Liver (tissue), 9 donors: ENCODE measurements around the gene TP53. TPM values are rescaled to one million over a fixed set of nuclear protein-coding genes. Genes with fewer than 3 reads are reported as not detected.

ENCODE experiments used
- DNase-seq: peaks from one replicate; pipeline ENCODE4 v3.0.0-alpha.2; 2017; ENCODE audit warnings: low spot score
- H3K27ac ChIP-seq, 2 donors: one replicate each; pipeline ENCODE4 v1.7.0; 2013; ENCODE audit warnings: inconsistent platforms in 2 of 2, low read length in 2 of 2, control low read depth in 1 of 2, low read depth in 1 of 2, mild to moderate bottlenecking in 1 of 2
- H3K27me3 ChIP-seq, 4 donors: one replicate each; pipeline versions ENCODE4 v1.6.1 to v1.7.0; 2013; ENCODE audit warnings: low read length in 3 of 4, inconsistent platforms in 1 of 4, mild to moderate bottlenecking in 1 of 4, moderate library complexity in 1 of 4; ENCODE audit not compliant: control insufficient read depth in 4 of 4, insufficient read depth in 4 of 4
- H3K36me3 ChIP-seq, 4 donors: one replicate each; pipeline versions ENCODE4 v1.6.1 to v1.7.0; 2013; ENCODE audit warnings: low read length in 3 of 4, mild to moderate bottlenecking in 3 of 4, low read depth in 1 of 4, moderate library complexity in 1 of 4; ENCODE audit not compliant: control insufficient read depth in 4 of 4, insufficient read depth in 3 of 4
- H3K4me1 ChIP-seq, 4 donors: one replicate each; pipeline versions ENCODE4 v1.6.1 to v1.7.0; 2013; ENCODE audit warnings: low read length in 3 of 4, mild to moderate bottlenecking in 3 of 4, moderate library complexity in 1 of 4; ENCODE audit not compliant: control insufficient read depth in 4 of 4, insufficient read depth in 4 of 4
- H3K4me3 ChIP-seq, 3 donors: one replicate each; pipeline versions ENCODE4 v1.6.1 to v1.7.0; 2013; ENCODE audit warnings: low read length in 3 of 3, control low read depth in 1 of 3, low read depth in 1 of 3, mild to moderate bottlenecking in 1 of 3
- H3K9ac ChIP-seq, 2 donors: one replicate each; pipeline ENCODE4 v1.7.0; 2013; ENCODE audit warnings: low read length in 2 of 2, mild to moderate bottlenecking in 2 of 2, moderate library complexity in 2 of 2, control low read depth in 1 of 2, low read depth in 1 of 2
- H3K9me3 ChIP-seq, 4 donors: one replicate each; pipeline versions ENCODE4 v1.6.1 to v1.7.0; 2013; ENCODE audit warnings: low read length in 3 of 4; ENCODE audit not compliant: control insufficient read depth in 4 of 4
- ATF3 ChIP-seq: IDR thresholded peaks from 2 replicates; pipeline ENCODE4 v1.6.1; 2016; ENCODE audit warnings: antibody characterized with exemption
- EGR1 ChIP-seq, 2 donors: IDR thresholded peaks; 2 replicates each; pipeline ENCODE4 v1.6.1; 2016 to 2018; ENCODE audit warnings: antibody characterized with exemption in 2 of 2, low read depth in 2 of 2
- FOXA1 ChIP-seq: IDR thresholded peaks from 2 replicates; pipeline ENCODE4 v1.6.1; 2016; ENCODE audit warnings: antibody characterized with exemption
- FOXA2 ChIP-seq: IDR thresholded peaks from 2 replicates; pipeline ENCODE4 v1.6.1; 2016; ENCODE audit warnings: antibody characterized with exemption
- GABPA ChIP-seq, 2 donors: IDR thresholded peaks in 1 of 2; conservative IDR thresholded peaks in 1 of 2; 2 replicates each; pipeline ENCODE4 v1.6.1; 2016; ENCODE audit warnings: antibody characterized with exemption in 2 of 2, mild to moderate bottlenecking in 1 of 2, moderate library complexity in 1 of 2
- HNF4A ChIP-seq, 2 donors: conservative IDR thresholded peaks; 2 replicates each; pipeline ENCODE4 v1.6.1; 2016; ENCODE audit warnings: antibody characterized with exemption in 2 of 2, mild to moderate bottlenecking in 2 of 2
- HNF4G ChIP-seq: IDR thresholded peaks from 2 replicates; pipeline ENCODE4 v1.6.1; 2016; ENCODE audit warnings: antibody characterized with exemption
- JUND ChIP-seq, 2 donors: IDR thresholded peaks; 2 replicates each; pipeline ENCODE4 v1.6.1; 2016; ENCODE audit warnings: antibody characterized with exemption in 2 of 2
- NR2F2 ChIP-seq: IDR thresholded peaks from 2 replicates; pipeline ENCODE4 v1.6.1; 2016; ENCODE audit warnings: antibody characterized with exemption
- RAD21 ChIP-seq, 2 donors: IDR thresholded peaks; 2 replicates each; pipeline ENCODE4 v1.6.1; 2016; ENCODE audit warnings: antibody characterized with exemption in 2 of 2, mild to moderate bottlenecking in 2 of 2
- REST ChIP-seq: IDR thresholded peaks from 2 replicates; pipeline ENCODE4 v1.6.1; 2016; ENCODE audit warnings: antibody characterized with exemption, mild to moderate bottlenecking
- RXRA ChIP-seq, 2 donors: IDR thresholded peaks; 2 replicates each; pipeline ENCODE4 v1.6.1; 2017 to 2018; ENCODE audit warnings: antibody characterized with exemption in 2 of 2, mild to moderate bottlenecking in 1 of 2
- SP1 ChIP-seq: IDR thresholded peaks from 2 replicates; pipeline ENCODE4 v1.6.1; 2018; ENCODE audit warnings: antibody characterized with exemption, mild to moderate bottlenecking
- TAF1 ChIP-seq: conservative IDR thresholded peaks from 2 replicates; pipeline ENCODE4 v1.6.1; 2016; ENCODE audit warnings: antibody characterized with exemption, mild to moderate bottlenecking
- YY1 ChIP-seq: IDR thresholded peaks from 2 replicates; pipeline ENCODE4 v1.6.1; 2016; ENCODE audit warnings: antibody characterized with exemption, mild to moderate bottlenecking
- WGBS: extraction: QIAGEN DNeasy Blood & Tissue Kit; methylation state at CpG from one replicate; pipeline ENCODE4 v1.1.7; 2013; 5-methylcytosine and 5-hydroxymethylcytosine counted together
- polyA plus RNA-seq, 2 donors: library from polyadenylated mRNA; stranded (reverse) in 1 of 2; unstranded in 1 of 2; fragments of 200-250 nt in 1 of 2; fragments of >200 nt in 1 of 2; fragmentation: Nextera tagmentation in 1 of 2; extraction: Ambion mirVana in 1 of 2; gene quantifications; one replicate each; pipeline versions ENCODE4 v1.2.1 to v1.2.3, GENCODE V29; 2013 to 2015
- total RNA-seq, 2 donors: library from RNA; depleted of rRNA; stranded (reverse); fragments of >200 nt; gene quantifications; one replicate each; pipeline ENCODE4 v1.2.3, GENCODE V29; 2014
- TF ChIP-seq, protein P1 (sequence below): IDR thresholded peaks from 2 replicates; pipeline ENCODE4 v1.6.1; 2016; ENCODE audit warnings: antibody characterized with exemption
- TF ChIP-seq, protein P2 (sequence below): IDR thresholded peaks from 2 replicates; pipeline ENCODE4 v1.6.1; 2016; ENCODE audit warnings: antibody characterized with exemption
- TF ChIP-seq, protein P3 (sequence below): fragments of 150-350 bp; IDR thresholded peaks from 2 replicates; pipeline ENCODE4 v1.5.1; 2017; ENCODE audit warnings: improper control_type of control experiment, low read depth, low read length; ENCODE audit not compliant: missing input control
- donor health status: healthy.
- donor health status: healthy.
- donor health status: healthy.
- donor health status: healthy.
- donor health status: healthy.

The TP53 gene
- total and polyA plus RNA-seq, 4 donors, result 8.3 to 18.4 (median 12.6) TPM

DNA sequence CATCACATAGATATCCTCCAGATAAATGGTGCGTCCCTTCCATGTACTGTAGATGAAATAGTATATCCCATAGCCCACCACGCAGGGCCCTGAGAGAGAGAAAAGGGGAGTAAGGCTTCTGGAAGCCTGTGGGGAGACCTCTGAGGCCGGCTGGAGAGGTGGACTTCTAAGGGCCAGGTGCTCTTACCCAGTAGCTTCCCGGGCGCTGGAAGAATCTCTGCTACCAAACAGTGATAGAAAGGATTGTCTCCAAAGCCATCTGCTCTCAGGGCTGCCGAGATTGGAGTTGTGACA is 60.4 kb downstream of the TP53 start:
- Histone ChIP-seq H3K27ac (peak overlapping the region; percentile 85 to 99), H3K9ac (peak overlapping the region; percentile 85 to 92), H3K9me3 (no peaks in the 10 kb centered on the region), H3K36me3 (peaks cover 0 to 1% (median 0%) of the 10 kb centered on the region in 4 donors), H3K4me3 (peak overlapping the region; percentile 88 to 93 (median 92)), H3K4me1 (peaks cover 13 to 58% (median 44%) of the 10 kb centered on the region in 4 donors), H3K27me3 (no peaks in the 10 kb centered on the region)
- no peak for TF ChIP-seq EGR1 (IDR thresholded peaks at IDR 0.05; ENCODE audit: low read depth in 2 of 2)
- WGBS, result 11% methylated on average over 6 of the region's 6 CpGs
- no peak for DNase-seq

DNA sequence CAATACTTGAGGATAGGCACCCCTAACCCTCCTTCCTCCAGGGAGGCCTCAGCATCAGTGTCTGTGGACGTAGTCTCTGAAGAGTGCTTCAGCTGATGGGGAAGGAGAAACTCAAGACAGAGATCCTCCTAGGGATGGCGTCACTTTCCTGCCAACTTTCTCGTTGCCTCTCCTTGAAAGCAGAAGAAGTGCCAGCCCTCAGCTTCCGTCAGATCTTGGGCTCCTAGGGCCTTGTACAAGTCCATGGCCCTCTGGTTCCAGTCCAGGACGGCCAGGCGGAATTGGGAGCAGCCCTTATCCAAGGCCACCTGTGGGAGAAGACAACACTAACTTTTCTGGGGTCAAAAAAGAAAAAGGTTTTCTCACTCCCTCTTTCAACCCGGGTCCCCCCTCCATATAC is 61.0 kb downstream of the TP53 start:
- peak overlapping the region; percentile 85 to 99 for H3K27ac ChIP-seq
- peak overlapping the region; percentile 85 to 92 for H3K9ac ChIP-seq
- no peaks in the 10 kb centered on the region for H3K9me3 ChIP-seq
- DNase-seq, result no peak
- peak overlapping the region; percentile 88 to 93 (median 92) for H3K4me3 ChIP-seq
- TF ChIP-seq HNF4G, result no peak
- no peak for TF ChIP-seq FOXA1
- no peak for TF ChIP-seq RAD21 (IDR thresholded peaks at IDR 0.05)
- no peak for TF ChIP-seq HNF4A (conservative IDR thresholded peaks at IDR 0.05)
- TF ChIP-seq TAF1, result no peak
- TF ChIP-seq GABPA (IDR thresholded peaks at IDR 0.05 in 1 of 2, conservative IDR thresholded peaks at IDR 0.05 in 1 of 2), result no peak
- TF ChIP-seq, protein P1, sequence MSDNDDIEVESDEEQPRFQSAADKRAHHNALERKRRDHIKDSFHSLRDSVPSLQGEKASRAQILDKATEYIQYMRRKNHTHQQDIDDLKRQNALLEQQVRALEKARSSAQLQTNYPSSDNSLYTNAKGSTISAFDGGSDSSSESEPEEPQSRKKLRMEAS, result no peak
- TF ChIP-seq, protein P2, sequence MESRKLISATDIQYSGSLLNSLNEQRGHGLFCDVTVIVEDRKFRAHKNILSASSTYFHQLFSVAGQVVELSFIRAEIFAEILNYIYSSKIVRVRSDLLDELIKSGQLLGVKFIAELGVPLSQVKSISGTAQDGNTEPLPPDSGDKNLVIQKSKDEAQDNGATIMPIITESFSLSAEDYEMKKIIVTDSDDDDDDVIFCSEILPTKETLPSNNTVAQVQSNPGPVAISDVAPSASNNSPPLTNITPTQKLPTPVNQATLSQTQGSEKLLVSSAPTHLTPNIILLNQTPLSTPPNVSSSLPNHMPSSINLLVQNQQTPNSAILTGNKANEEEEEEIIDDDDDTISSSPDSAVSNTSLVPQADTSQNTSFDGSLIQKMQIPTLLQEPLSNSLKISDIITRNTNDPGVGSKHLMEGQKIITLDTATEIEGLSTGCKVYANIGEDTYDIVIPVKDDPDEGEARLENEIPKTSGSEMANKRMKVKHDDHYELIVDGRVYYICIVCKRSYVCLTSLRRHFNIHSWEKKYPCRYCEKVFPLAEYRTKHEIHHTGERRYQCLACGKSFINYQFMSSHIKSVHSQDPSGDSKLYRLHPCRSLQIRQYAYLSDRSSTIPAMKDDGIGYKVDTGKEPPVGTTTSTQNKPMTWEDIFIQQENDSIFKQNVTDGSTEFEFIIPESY, result no peak
- TF ChIP-seq, protein P3, sequence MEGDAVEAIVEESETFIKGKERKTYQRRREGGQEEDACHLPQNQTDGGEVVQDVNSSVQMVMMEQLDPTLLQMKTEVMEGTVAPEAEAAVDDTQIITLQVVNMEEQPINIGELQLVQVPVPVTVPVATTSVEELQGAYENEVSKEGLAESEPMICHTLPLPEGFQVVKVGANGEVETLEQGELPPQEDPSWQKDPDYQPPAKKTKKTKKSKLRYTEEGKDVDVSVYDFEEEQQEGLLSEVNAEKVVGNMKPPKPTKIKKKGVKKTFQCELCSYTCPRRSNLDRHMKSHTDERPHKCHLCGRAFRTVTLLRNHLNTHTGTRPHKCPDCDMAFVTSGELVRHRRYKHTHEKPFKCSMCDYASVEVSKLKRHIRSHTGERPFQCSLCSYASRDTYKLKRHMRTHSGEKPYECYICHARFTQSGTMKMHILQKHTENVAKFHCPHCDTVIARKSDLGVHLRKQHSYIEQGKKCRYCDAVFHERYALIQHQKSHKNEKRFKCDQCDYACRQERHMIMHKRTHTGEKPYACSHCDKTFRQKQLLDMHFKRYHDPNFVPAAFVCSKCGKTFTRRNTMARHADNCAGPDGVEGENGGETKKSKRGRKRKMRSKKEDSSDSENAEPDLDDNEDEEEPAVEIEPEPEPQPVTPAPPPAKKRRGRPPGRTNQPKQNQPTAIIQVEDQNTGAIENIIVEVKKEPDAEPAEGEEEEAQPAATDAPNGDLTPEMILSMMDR, result no peak
- TF ChIP-seq JUND (IDR thresholded peaks at IDR 0.05), result no peak
- TF ChIP-seq FOXA2, result no peak
- TF ChIP-seq EGR1 (IDR thresholded peaks at IDR 0.05; ENCODE audit: low read depth in 2 of 2), result no peak
- TF ChIP-seq ATF3, result no peak
- TF ChIP-seq SP1, result no peak
- no peak for TF ChIP-seq YY1
- TF ChIP-seq RXRA (IDR thresholded peaks at IDR 0.05), result no peak
- TF ChIP-seq REST, result no peak
- no peak for TF ChIP-seq NR2F2
- H3K4me1 ChIP-seq, result peaks cover 10 to 52% (median 38%) of the 10 kb centered on the region in 4 donors
- peaks cover 0 to 1% (median 0%) of the 10 kb centered on the region in 4 donors for H3K36me3 ChIP-seq
- WGBS, result 53% methylated on average over 7 of the region's 7 CpGs
- H3K27me3 ChIP-seq, result no peaks in the 10 kb centered on the region
